Omental fat pad (tissue), 4 donors: ENCODE data around the gene PRKAG3. TPM values are rescaled to one million over a fixed set of nuclear protein-coding genes. Genes with fewer than 3 reads are reported as not detected.
"Not testable (repeated sequence)": the region's sequence is repeated elsewhere in the genome, so short reads cannot be mapped to it uniquely, and the experiment has no call there.

Source experiments
- ATAC-seq: fragments of 150-250 bp; one replicate; pipeline ENCODE4 v1.9.1; 2016; ENCODE audit warnings: mild to moderate bottlenecking, moderate library complexity; ENCODE audit not compliant: low FRiP score
- DNase-seq: peaks from one replicate; pipeline ENCODE4 v3.0.0-alpha.2; 2019; ENCODE audit warnings: low spot score
- total RNA-seq, 4 donors: library from RNA; depleted of rRNA; stranded (reverse); fragments of >200 nt; gene quantifications; one replicate each; pipeline ENCODE4 v1.1.0, GENCODE V29; 2016
- TF ChIP-seq, protein P1 (sequence below), 3 donors: fragments of 450-650 bp; IDR thresholded peaks; one replicate each; pipeline ENCODE4 v1.5.1; 2016 to 2017; ENCODE audit warnings: antibody characterized with exemption in 3 of 3, mild to moderate bottlenecking in 3 of 3, moderate library complexity in 2 of 3

The PRKAG3 gene
- total RNA-seq, 4 donors from 2014 or later, result not detected

DNA sequence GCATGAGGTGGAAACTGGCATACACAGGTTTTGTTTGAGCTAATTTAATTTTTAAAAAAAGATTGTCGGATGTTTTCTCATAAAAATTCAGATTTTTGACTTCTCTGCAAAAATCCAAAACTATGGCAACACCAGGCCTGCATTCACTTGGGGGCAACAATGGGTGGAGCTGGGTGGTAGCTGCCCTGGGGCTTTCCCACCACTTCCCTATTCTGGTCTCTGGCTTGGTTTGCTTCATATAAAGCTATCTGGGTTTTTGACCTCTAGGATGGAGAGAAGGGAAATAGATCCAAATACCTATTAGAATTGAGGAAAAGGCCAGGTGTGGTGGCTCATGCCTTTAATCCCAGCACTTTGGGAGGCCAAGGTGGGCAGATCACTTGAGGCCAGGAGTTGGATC lies 55.1 kb downstream of the PRKAG3 start:
- no peak for DNase-seq
- no peak for ATAC-seq
- TF ChIP-seq, protein P1, sequence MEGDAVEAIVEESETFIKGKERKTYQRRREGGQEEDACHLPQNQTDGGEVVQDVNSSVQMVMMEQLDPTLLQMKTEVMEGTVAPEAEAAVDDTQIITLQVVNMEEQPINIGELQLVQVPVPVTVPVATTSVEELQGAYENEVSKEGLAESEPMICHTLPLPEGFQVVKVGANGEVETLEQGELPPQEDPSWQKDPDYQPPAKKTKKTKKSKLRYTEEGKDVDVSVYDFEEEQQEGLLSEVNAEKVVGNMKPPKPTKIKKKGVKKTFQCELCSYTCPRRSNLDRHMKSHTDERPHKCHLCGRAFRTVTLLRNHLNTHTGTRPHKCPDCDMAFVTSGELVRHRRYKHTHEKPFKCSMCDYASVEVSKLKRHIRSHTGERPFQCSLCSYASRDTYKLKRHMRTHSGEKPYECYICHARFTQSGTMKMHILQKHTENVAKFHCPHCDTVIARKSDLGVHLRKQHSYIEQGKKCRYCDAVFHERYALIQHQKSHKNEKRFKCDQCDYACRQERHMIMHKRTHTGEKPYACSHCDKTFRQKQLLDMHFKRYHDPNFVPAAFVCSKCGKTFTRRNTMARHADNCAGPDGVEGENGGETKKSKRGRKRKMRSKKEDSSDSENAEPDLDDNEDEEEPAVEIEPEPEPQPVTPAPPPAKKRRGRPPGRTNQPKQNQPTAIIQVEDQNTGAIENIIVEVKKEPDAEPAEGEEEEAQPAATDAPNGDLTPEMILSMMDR (IDR thresholded peaks at IDR 0.05), result no peak

DNA sequence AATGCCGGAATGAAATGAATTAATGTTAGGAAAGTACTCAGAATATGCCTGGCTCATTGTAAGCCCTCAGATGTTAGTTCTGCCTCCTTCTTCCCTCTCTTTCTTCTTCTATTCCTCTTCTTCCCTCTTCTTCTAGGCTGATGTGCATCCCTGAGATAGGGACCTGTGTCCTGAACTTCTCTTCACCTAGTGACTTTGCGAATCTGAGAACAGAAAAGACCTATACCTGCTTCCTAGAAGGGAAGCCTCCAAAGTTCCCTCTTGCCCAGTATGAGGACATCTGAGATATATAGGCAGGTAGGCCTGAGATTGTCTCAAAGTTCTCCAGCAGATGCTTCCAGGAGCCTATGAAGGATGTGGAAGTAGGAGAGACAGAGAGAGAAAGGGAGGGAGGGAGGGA lies 57.7 kb downstream of the PRKAG3 start:
- TF ChIP-seq, protein P1 (IDR thresholded peaks at IDR 0.05), result no peak
- DNase-seq (no peak), ATAC-seq (no peak)

DNA sequence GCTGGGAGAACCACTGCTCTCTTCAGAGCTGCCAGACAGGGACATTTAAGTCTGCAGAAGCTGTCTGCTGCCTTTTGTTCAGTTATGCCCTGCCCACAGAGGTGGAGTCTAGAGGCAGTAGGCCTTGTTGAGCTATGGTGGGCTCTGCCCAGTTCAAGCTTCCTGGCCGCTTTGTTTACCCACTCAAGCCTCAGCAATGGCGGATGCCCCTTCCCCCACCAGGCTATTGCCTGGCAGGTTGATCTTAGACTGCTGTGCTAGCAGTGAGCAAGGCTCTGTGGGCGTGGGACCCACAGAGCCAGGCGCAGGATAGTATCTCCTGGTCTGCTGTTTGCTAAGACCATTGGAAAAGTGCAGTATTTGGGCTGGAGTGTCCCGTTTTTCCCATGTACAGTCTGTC lies 58.8 kb downstream of the PRKAG3 start:
- not testable (repeated sequence) for ATAC-seq, DNase-seq

Other genes starting within 250 kb of the PRKAG3 start
- gene PLCD4, start 223.9 kb downstream of the PRKAG3 start, total RNA-seq, result 1 to 10 TPM in 3 of 4 donors, under 1 TPM in 1; 0.56 to 2.9 (median 2.0) TPM
- 10 to 100 TPM; 10.0 to 26.0 (median 18.1) TPM for gene ZNF142, start 172.2 kb downstream of the PRKAG3 start, total RNA-seq
- gene BCS1L, start 172.1 kb downstream of the PRKAG3 start, total RNA-seq, result 10 to 100 TPM; 19.3 to 40.0 (median 20.3) TPM
- gene RNF25, start 159.8 kb downstream of the PRKAG3 start, total RNA-seq, result 10 to 100 TPM; 11.4 to 21.4 (median 18.1) TPM
- 10 to 100 TPM; 15.6 to 45.7 (median 23.1) TPM for gene STK36, start 159.7 kb downstream of the PRKAG3 start, total RNA-seq
- gene TTLL4, start 121.0 kb downstream of the PRKAG3 start, total RNA-seq, result 10 to 100 TPM in 3 of 4 donors, 1 to 10 TPM in 1; 9.5 to 24.3 (median 15.0) TPM
- 10 to 100 TPM; 22.6 to 89.0 (median 35.9) TPM for gene CYP27A1, start 49.7 kb downstream of the PRKAG3 start, total RNA-seq
- gene WNT6, start 28.0 kb upstream of the PRKAG3 start, total RNA-seq, result 1 to 10 TPM in 2 of 4 donors, under 1 TPM in 2; 0.19 to 2.7 (median 0.62) TPM
- 1 to 10 TPM in 1 of 4 donors, under 1 TPM in 1, not detected in 2; 0.36 to 2.3 TPM for gene WNT10A, start 49.0 kb upstream of the PRKAG3 start, total RNA-seq
- not detected for gene CDK5R2, start 127.9 kb upstream of the PRKAG3 start, total RNA-seq
- gene FEV, start 153.4 kb upstream of the PRKAG3 start, total RNA-seq, result not detected
- not detected for gene CRYBA2, start 161.6 kb upstream of the PRKAG3 start, total RNA-seq
- gene CFAP65, start 209.7 kb upstream of the PRKAG3 start, total RNA-seq, result under 1 TPM in 1 of 4 donors, not detected in 3; 0.19 TPM
- gene IHH, start 229.1 kb upstream of the PRKAG3 start, total RNA-seq, result under 1 TPM in 1 of 4 donors, not detected in 3; 0.48 TPM